Measurements from ENCODE around the gene MIER3. TPM values are rescaled to one million over a fixed set of nuclear protein-coding genes. Genes with fewer than 3 reads are reported as not detected.

MIER3 gene
- total RNA-seq: 12.9 and 22.2 TPM in 2 replicates

GRCh38 chr5:56951946-56952691 lies at the start of gene MIER3:
MIER3 (minus strand) TSS chr5:56952123; CDS start chr5:56952102, 21 bp downstream.

GRCh38 chr5:56909294-56910209 lies 42.4 kb downstream of the MIER3 start, which contains the start of gene SETD9:
SETD9 (plus strand) TSS chr5:56909596; CDS start chr5:56909646, 50 bp downstream.

Other genes starting within 250 kb of the MIER3 start
- 8.2 and 12.9 TPM in 2 replicates for gene MAP3K1, start 136.6 kb downstream of the MIER3 start, total RNA-seq
- gene SETD9, start 42.5 kb downstream of the MIER3 start, total RNA-seq: 10.1 and 11.6 TPM in 2 replicates
- gene GPBP1, start 221.9 kb upstream of the MIER3 start, total RNA-seq: 59.6 and 69.9 TPM in 2 replicates

All from aortic smooth muscle cell (primary cell).